Loucy (cell line): ENCODE measurements around the gene FARS2.
A peak's percentile ranks its signal among the peaks of the same experiment; 100 is the strongest.

Source experiments
- H2AFZ ChIP-seq: fragments of 200-600 bp; sonication (generic); 2 replicates; pipeline ENCODE4 v1.6.0; 2016; ENCODE audit warnings: antibody characterized with exemption, mild to moderate bottlenecking, low read length, moderate library complexity
- H3F3A ChIP-seq: fragments of 200-600 bp; 2 replicates; pipeline ENCODE4 v1.6.0; 2016; ENCODE audit warnings: antibody characterized with exemption, low read depth, mild to moderate bottlenecking
- H3K27me3 ChIP-seq: fragments of 200-600 bp; sonication (generic); 2 replicates; pipeline ENCODE4 v1.6.1; 2014; ENCODE audit warnings: low read length, mild to moderate bottlenecking; ENCODE audit not compliant: insufficient read depth, poor library complexity, severe bottlenecking
- H3K36me3 ChIP-seq: fragments of 200-600 bp; sonication (generic); 2 replicates; pipeline ENCODE4 v1.6.1; 2016; ENCODE audit warnings: low read length; ENCODE audit not compliant: insufficient read depth
- H3K4me1 ChIP-seq: fragments of 200-600 bp; sonication (generic); 2 replicates; pipeline ENCODE4 v1.5.1; 2014; ENCODE audit warnings: low read length, mild to moderate bottlenecking; ENCODE audit not compliant: insufficient read depth, poor library complexity, severe bottlenecking
- H3K4me2 ChIP-seq: fragments of 200-600 bp; sonication (generic); 2 replicates; pipeline ENCODE4 v1.6.0; 2014; ENCODE audit warnings: antibody characterized with exemption, low read length, low read depth, mild to moderate bottlenecking; ENCODE audit not compliant: poor library complexity, severe bottlenecking
- H3K4me3 ChIP-seq: fragments of 200-600 bp; sonication (generic); 2 replicates; pipeline ENCODE4 v1.5.1; 2014; ENCODE audit warnings: low read length, mild to moderate bottlenecking, mixed read lengths; ENCODE audit not compliant: poor library complexity, severe bottlenecking
- H3K79me2 ChIP-seq: fragments of 200-600 bp; sonication (generic); 2 replicates; pipeline ENCODE4 v1.6.1; 2014; ENCODE audit warnings: low read length; ENCODE audit not compliant: insufficient read depth
- H3K9ac ChIP-seq: fragments of 200-600 bp; sonication (generic); 2 replicates; pipeline ENCODE4 v1.6.0; 2014; ENCODE audit warnings: mild to moderate bottlenecking, low read depth, low read length, moderate library complexity; ENCODE audit not compliant: poor library complexity, severe bottlenecking
- H3K9me2 ChIP-seq: fragments of 200-600 bp; sonication (generic); replicated peaks from 2 replicates; pipeline ENCODE4 v1.6.1; 2016; ENCODE audit warnings: low read depth, low read length, mixed read lengths
- H3K9me3 ChIP-seq: fragments of 200-600 bp; sonication (generic); 2 replicates; pipeline ENCODE4 v1.6.1; 2014; ENCODE audit warnings: mild to moderate bottlenecking, antibody characterized with exemption, low read length, low read depth; ENCODE audit not compliant: insufficient read depth
- H4K20me1 ChIP-seq: fragments of 200-600 bp; sonication (generic); 2 replicates; pipeline ENCODE4 v1.6.0; 2014; ENCODE audit warnings: antibody characterized with exemption, low read length, mild to moderate bottlenecking; ENCODE audit not compliant: insufficient read depth, poor library complexity, severe bottlenecking
- EZH2phosphoT487 ChIP-seq: fragments of 200-600 bp; IDR thresholded peaks from 2 replicates; pipeline ENCODE4 v1.6.1; 2018; ENCODE audit warnings: antibody characterized with exemption, mild to moderate bottlenecking, moderate library complexity, borderline replicate concordance
- TF ChIP-seq, protein P1 (sequence below): fragments of 200-600 bp; sonication (generic); conservative IDR thresholded peaks from 2 replicates; pipeline ENCODE4 v1.5.1; 2014; ENCODE audit warnings: mild to moderate bottlenecking, antibody characterized with exemption, low read length

Gene FARS2

DNA sequence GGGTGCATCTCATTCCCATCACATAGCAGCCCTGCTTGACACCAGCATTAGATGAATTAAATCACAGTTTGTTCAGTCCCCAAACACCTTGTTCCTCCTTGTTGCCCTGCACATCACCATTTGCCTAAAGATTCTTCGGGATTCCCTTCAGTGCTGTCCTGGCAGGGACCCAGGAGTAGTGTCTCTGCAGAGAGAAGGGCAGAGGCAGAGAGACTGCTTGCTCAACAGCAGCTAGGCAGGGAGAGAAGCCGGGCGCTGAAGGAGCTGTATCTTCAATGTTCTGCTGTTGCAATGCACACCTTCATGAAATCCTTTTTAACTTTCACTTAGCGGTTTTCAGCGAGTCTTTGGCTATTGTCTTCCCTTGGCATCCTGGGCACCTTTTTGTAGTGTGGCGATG, 362.9 kb downstream of the FARS2 start:
- no peaks in the 10 kb centered on the region for H3K9me2 ChIP-seq
- no peaks in the 10 kb centered on the region for H4K20me1 ChIP-seq
- H3F3A ChIP-seq: no peaks in the 10 kb centered on the region
- no peak overlapping the region for H3K4me3 ChIP-seq
- no peak overlapping the region for H2AFZ ChIP-seq
- no peak for TF ChIP-seq EZH2phosphoT487
- TF ChIP-seq, protein P1, sequence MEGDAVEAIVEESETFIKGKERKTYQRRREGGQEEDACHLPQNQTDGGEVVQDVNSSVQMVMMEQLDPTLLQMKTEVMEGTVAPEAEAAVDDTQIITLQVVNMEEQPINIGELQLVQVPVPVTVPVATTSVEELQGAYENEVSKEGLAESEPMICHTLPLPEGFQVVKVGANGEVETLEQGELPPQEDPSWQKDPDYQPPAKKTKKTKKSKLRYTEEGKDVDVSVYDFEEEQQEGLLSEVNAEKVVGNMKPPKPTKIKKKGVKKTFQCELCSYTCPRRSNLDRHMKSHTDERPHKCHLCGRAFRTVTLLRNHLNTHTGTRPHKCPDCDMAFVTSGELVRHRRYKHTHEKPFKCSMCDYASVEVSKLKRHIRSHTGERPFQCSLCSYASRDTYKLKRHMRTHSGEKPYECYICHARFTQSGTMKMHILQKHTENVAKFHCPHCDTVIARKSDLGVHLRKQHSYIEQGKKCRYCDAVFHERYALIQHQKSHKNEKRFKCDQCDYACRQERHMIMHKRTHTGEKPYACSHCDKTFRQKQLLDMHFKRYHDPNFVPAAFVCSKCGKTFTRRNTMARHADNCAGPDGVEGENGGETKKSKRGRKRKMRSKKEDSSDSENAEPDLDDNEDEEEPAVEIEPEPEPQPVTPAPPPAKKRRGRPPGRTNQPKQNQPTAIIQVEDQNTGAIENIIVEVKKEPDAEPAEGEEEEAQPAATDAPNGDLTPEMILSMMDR: no peak
- H3K4me1 ChIP-seq: peaks cover 14% of the 10 kb centered on the region
- H3K9me3 ChIP-seq: no peaks in the 10 kb centered on the region
- H3K9ac ChIP-seq: no peak overlapping the region
- H3K79me2 ChIP-seq: no peaks in the 10 kb centered on the region
- H3K4me2 ChIP-seq: no peak overlapping the region
- no peaks in the 10 kb centered on the region for H3K27me3 ChIP-seq
- H3K36me3 ChIP-seq: no peaks in the 10 kb centered on the region

DNA sequence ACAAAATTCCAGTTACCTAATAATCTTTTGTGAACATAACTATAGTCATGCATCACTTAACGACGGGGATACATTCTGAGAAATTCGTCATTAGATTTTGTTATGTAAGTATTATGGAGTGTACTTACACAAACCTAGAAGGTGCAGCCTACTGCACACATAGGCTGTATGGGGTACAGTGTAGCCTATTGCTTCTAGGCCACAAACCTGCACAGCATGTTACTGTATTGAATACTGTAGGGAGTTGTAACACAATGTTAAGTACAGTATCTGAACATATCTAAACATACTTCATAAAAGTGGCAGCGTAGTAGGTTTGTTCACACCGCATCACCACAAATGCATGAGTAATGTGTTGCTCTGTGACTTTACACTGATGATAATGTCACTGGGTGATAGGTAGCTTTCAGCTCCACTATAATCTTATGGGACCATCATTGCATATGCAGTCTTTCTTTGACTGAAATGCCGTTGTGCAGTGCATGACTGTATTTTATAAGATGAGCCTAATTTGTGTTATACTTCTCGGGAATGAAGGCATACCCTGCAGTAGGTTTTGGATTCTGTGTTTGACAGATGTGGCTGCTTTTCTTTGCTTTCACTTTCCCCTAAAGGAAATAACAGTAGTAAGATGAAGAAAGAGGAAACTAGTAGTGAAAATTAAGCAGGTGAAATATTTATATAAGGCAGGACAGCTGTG, 365.6 kb downstream of the FARS2 start:
- peak overlapping the region; percentile 53 for H3K4me2 ChIP-seq
- no peak overlapping the region for H3K4me3 ChIP-seq
- H3K9me3 ChIP-seq: no peaks in the 10 kb centered on the region

DNA sequence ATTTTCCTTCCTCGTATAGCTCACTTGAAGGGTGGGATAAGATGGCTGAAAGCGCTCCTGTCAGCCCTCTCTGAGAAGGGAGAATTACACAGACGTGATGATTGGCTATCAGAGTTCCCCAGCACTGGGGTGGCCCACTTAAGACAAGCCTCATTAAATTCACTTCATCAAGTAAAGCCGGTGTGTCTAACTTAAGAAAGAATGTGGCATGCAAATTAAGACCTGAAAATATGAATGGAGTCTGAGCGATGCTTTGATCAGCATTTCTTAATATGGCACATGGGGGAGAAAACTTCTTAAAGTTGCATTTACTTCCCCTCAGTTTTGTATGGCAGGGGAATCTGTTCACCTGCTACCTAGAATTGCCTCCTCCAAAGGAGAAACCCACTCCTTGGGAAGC, 369.3 kb downstream of the FARS2 start:
- Histone ChIP-seq H3F3A (no peaks in the 10 kb centered on the region), H3K4me3 (no peak overlapping the region), H3K9me2 (no peaks in the 10 kb centered on the region), H3K4me2 (no peak overlapping the region), H4K20me1 (no peaks in the 10 kb centered on the region), H3K4me1 (peaks cover 16% of the 10 kb centered on the region), H3K79me2 (no peaks in the 10 kb centered on the region), H3K36me3 (no peaks in the 10 kb centered on the region), H3K9ac (no peak overlapping the region), H3K9me3 (no peaks in the 10 kb centered on the region), H2AFZ (no peak overlapping the region), H3K27me3 (no peaks in the 10 kb centered on the region)
- TF ChIP-seq, protein P1: no peak
- TF ChIP-seq EZH2phosphoT487: no peak

More for the DNA sequence above, 365.6 kb downstream of the FARS2 start:
- H3K36me3 ChIP-seq: no peaks in the 10 kb centered on the region
- peaks cover 11% of the 10 kb centered on the region for H3K4me1 ChIP-seq
- no peaks in the 10 kb centered on the region for H3K9me2 ChIP-seq
- H3K27me3 ChIP-seq: no peaks in the 10 kb centered on the region
- no peaks in the 10 kb centered on the region for H3K79me2 ChIP-seq
- TF ChIP-seq, protein P1: no peak
- TF ChIP-seq EZH2phosphoT487: no peak
- H3K9ac ChIP-seq: no peak overlapping the region
- no peaks in the 10 kb centered on the region for H4K20me1 ChIP-seq
- no peaks in the 10 kb centered on the region for H3F3A ChIP-seq
- no peak overlapping the region for H2AFZ ChIP-seq
